Stimulated activated CD8-positive, alpha-beta memory T cell treated with anti-CD3 and anti-CD28 coated beads, Interleukin-4, amount 100 ng/mL, for 48 hours (primary cell): ENCODE measurements around the gene PIGB.
"Not testable (repeated sequence)": the region's sequence is repeated elsewhere in the genome, so short reads cannot be mapped to it uniquely, and the experiment has no call there.

ENCODE experiments used
- DNase-seq: peaks from one replicate; pipeline ENCODE4 v3.0.0-alpha.2; 2020

The PIGB gene

DNA sequence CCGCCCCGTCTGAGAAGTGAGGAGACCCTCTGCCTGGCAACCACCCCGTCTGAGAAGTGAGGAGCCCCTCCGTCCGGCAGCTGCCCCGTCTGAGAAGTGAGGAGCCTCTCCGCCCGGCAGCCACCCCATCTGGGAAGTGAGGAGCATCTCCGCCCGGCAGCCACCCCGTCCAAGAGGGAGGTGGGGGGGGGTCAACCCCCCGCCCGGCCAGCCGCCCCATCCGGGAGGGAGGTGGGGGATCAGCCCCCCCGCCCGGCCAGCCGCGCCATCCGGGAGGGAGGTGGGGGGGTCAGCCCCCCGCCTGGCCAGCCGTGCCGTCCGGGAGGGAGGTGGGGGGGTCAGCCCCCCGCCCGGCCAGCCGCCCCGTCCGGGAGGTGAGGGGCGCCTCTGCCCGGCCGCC, 16.2 kb upstream of the PIGB start:
- not testable (repeated sequence) for DNase-seq

DNA sequence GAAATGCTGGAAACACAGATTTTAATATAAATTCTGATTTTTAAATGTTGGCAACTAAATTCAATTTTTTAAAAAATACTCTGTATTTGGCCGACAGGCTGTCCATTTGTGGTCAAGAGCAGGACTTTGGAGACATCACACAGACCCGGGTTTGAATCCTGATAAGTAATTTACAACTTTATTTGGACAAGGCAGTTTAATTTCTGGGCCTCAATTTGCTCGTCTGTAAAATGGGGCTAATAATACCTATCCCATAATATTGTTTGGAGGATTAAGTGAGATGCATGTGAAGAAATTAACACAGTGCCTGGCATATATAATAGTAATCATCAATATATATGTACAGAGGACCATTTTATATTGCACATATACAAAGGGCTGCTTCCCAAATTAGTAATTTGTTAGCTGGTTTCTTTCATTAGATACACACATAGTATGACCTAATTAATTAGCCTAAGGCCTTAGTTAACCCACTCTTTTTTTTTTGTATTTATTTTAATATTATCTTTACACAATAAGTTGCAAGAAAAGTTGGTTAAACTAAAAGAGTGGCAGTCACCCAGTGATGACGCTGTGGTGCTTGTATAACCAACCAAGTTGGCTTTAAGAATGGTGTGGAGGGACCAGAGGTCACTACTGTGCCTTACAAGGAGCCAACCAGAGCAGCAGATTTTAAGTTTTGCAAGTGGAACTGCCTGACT, 665 bp downstream of the PIGB start:
- DNase-seq = no peak

- no peak for DNase-seq
Measured at GRCh38 chr15:55320238-55320550, 1.2 kb downstream of the PIGB start.

DNA sequence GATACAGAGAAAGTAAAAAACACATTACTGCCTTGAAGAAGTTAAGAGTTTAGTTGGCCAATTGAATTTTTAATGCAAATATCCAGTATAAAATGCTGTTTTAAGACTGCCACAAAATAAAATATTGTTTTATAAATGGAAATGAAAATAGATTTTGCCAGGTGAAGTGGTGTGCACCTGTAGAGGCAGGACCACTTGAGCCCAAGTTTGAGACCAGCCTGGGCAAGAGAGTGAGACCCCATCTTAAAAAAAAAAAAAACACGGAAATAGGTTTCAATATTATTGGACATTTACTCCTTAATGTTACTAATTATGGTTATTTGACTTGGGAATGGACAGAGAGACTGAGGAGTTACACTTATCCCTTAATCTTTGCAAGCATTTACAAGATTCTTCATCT, 1.9 kb downstream of the PIGB start:
- DNase-seq = no peak

DNA sequence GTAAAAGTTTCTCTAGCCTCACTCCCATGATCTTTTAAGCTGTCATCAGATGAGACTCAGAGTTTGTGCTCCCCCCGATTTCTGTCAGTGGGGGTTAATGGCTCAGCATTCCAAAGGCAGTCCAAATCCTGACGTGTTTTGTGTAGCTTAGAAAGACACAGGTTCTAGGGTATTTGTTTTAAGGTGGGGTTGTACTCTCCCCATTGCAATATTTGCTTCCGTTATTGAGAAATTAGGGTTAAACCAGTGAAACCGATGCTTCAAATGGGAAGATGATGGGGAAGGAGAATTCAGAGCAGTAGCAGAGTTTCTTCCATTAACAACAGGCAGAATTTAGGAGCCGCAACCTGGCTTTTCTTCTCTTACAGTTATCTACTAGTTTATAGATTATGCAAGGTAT, 3.4 kb downstream of the PIGB start:
- no peak for DNase-seq

DNA sequence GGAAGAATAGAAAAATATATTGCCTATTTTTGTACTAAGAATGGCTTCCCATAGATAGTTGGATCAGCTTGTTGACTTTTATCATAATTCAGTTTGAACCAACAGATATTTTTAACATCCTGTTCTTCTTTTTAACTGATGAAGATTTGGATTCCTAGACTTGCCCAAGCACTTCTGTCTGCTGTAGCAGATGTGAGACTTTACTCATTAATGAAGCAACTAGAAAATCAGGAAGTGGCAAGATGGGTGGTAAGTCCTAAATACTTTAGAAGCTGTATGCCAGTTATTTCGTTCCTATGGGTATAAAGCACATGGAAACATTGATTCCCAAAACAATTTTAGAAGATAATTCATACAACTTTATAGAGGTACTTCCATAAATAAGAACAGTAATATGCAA, 8.4 kb downstream of the PIGB start:
- no peak for DNase-seq

DNA sequence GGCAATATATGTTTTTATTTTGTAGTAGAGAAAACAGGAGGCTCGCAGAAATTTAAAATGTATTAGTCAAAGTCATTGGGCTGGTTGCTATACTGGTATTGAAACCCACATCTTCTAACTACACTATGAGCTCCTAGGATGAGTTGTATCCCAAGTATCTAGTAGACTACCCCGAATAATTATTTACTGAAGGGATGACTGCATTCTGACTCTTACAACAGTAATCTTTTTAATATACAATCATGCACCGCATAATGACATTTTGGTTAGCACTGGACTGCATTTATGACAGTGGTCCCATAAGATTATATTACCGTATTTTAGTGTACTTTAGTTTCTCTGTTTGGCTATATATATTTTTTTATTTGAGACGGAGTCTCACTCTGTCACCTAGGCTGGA, 15.3 kb downstream of the PIGB start:
- no peak for DNase-seq

DNA sequence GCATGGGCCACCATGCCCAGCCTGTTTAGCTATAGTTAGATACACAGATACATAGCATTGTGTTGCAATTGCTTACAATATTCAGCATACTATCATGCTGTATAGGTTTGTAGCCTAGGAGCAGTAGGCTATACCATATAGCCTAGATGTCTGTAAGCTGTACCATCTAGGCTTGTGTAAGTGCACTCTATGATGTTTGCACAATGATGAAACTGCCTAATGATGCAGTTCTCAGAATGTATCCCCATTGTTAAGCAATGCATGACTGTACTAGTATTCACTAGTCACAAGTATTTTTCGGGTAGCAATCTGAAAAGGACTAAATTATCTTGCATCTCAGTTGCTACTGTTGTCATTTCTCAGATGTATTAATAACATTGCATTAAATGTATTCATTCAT, 16.0 kb downstream of the PIGB start:
- no peak for DNase-seq

DNA sequence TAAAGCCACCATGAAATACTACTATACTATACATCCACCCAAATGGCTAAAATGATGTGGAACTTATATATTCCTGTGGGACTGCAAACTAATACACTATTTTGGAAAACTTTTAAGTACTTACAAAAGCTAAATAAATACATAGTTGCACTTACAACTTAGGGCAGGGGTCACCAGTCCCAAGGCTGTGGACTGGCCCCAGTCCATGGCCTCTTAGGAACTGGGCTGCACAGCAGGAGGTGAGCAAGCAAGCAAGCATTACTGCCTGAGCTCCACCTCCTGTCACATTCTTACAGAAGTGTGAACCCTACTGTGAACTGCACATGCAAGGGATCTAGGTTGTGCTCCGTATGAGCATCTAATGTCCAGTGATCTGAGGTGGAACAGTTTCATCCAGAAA, 18.1 kb downstream of the PIGB start:
- DNase-seq = no peak

DNA sequence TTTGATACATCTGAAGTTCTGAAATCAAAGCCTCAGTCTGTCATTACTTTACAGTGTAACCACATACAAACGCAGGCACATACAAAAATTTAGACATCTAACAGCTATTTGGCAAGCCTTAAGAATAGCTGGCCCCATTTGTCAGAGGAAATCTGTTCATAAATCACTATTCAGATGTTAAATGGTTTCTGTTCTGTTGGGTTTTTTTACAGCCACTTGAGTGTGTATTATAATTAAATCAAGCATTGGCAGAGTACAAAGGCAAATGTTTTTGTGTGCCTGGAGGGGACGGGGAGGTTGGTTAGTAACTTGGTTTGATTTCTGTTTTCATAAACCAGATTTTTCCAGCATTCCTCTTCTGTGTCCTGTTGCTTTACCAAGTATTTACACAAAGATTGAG, 24.1 kb downstream of the PIGB start:
- DNase-seq = no peak

- no peak for DNase-seq
Measured at GRCh38 chr15:55344206-55344605, 25.2 kb downstream of the PIGB start.

GRCh38 chr15:55348281-55348778, 29.3 kb downstream of the PIGB start:
- DNase-seq = no peak

DNA sequence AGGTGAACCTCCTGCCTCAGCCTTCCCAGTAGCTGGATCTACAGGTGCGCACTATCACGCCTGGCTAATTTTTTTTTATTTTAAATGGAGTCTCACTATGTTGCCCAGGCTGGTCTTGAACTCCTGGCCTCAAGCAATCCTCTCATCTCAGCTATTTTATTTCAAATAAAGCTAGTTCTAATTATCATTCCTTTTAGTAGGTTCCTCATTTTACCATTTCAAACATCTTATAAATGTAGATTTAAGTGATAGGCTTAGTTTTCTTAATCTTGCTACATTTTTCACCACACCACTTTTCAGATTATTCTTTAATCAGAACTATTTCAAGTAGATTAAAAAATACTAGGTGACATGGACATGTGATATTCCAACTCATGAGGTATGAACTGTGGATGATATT, 30.3 kb downstream of the PIGB start:
- DNase-seq = no peak

DNA sequence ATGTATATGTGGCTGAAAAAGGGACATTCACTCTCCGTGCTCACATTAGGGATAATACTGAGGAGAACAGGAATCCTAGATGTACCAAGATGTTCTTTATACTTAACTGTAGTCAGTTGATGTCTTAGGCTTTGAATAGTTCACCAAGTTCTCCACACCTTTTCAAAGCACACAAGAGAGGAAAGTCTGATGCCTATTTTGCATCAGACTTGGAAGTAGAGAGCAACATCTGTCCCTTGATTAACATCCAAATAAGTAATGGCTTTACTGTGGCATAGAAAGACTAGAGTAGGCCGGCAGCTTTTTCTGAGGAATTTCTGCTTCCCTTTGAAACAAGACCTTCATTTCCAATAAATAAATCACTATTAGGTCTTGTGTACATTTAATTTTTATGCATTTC, 34.0 kb downstream of the PIGB start:
- no peak for DNase-seq

GRCh38 chr15:55356985-55357585, 38.1 kb downstream of the PIGB start:
- no peak for DNase-seq

DNA sequence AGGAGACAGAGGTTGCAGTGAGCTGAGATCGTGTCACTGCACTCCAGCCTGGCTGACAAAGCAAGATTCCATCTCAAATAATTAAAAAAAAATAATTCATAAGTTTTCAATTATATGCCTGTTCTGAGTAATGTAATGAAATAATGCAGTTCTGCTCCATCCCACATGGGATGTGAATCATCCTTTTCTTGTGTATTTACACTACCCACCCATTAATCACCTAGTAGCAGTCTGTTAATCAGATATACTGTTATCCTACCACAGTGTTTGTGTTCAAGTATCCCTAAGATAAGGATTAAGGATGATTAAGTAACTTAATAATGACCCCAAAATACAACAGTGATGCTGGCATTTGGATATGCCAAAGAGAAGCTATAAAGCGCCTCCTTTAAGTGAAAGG, 38.8 kb downstream of the PIGB start:
- DNase-seq = no peak

GRCh38 chr15:55358471-55358870, 39.4 kb downstream of the PIGB start:
- DNase-seq = no peak

GRCh38 chr15:55360256-55360655, 41.2 kb downstream of the PIGB start:
- no peak for DNase-seq

DNA sequence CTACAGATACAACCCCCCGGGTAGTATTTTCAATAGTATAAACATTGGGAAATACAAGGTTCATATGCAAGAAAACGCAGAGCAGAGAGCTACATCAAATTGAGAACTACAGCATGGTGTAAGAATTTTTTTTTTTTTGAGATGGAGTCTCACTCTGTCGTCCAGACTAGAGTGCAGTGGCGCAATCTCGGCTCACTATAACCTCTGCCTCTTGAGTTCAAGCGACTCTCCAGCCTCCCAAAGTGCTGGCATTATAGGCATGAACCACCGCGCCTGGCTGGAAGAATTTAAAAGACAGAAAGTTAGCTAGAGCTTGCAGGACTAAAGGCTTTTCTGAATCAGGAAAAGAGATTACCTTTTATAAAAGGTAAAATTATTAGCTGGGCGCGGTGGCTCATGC, 42.0 kb downstream of the PIGB start:
- no peak for DNase-seq

- no peak for DNase-seq
Measured at GRCh38 chr15:55362641-55363040, 43.6 kb downstream of the PIGB start.

- no peak for DNase-seq
Measured at GRCh38 chr15:55366981-55367380, 48.0 kb downstream of the PIGB start.

GRCh38 chr15:55372701-55373440, 53.8 kb downstream of the PIGB start:
- no peak for DNase-seq

DNA sequence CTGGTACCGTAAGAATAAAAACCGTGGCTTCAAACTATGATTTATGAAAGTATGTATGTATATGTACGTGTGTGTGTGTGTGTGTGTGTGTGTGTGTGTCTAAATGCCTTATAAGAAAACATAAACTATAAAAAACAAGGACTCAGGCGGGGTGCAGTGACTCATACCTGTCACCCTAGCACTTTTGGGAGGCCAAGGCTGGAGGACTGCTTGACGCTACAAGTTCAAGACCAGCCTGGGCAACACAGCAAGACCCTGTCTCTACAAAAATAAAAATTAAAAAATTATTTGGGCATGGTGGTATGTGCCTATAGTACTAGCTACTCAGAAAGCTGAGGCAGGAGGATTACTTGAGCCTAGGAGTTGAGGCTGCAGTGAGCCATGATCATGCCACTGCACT, 60.1 kb downstream of the PIGB start:
- no peak for DNase-seq

DNA sequence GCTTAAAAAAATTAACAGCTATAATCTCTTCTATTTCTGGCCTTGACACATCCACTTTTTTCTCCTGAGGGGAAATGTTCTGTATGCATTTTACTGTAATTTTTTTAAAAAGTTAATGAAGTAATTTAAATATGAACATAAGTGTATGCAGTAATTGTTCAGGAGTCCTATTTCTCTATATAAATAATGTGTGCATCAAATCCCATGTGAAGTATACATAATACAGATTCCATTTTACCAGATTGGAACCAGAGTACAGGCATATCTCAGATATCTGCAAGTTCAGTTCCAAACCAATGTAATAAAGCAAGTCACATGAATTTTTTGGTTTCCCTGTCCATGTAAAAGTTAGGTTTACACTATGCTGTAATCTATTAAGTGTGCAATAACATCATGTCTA, 62.6 kb downstream of the PIGB start:
- DNase-seq = no peak

- DNase-seq = no peak
Measured at GRCh38 chr15:55383687-55384086, 64.7 kb downstream of the PIGB start.
